ENCODE data around the gene CATSPER2.
"Not testable (repeated sequence)": the region's sequence is repeated elsewhere in the genome, so short reads cannot be mapped to it uniquely, and the experiment has no call there.

The CATSPER2 gene

GRCh38 chr15:43648649-43649429 is at the start of gene CATSPER2:
CATSPER2 (minus strand) TSS chr15:43648844; CDS start chr15:43648061, 783 bp downstream.
- DNase-seq = no peak

DNA sequence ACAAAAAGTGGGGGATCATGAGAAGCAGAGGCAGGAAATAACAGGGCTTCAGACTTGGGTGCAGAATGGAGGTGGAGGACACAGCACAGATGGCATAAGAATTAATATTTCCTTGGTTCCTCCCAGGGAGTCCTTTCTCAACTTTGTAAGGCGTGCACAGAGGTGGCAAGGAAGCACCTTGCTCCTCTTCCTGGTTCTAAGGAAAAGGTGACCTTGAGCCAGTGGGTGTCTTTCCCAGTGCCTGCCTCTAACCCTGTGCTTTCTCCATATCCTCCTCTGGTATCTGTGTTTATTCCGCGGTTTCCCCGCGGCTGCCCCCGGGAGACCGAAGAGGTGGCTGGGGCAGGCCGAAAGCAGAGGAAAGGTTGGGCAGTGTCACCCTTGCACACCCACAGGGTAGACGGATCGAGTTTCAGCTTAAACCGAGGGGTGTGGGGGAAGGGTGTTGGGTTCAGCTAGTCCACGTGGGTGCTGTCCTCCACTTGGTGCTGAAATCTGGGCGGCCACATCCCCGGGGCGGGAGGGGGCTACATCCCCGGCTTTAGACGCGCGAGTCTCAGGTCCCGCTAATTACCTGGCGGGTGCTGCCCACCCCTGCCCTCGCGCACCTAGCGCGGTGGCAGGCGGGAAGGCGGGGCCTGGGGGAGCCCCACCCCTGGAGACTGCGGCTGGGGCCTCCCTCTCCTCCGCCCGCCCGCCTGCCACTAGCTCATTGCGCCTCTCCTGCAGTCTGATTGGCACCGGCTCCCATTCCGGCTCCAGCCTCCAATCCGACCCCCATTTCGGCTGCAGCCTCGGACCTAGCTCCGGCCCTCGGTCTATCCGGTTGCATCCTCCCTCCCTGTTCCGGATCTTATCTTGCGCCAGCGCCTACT is 44.7 kb upstream of the CATSPER2 start, which contains the start of gene CKMT1A:
Gene CKMT1A, plus strand, starts transcription at position 712 of the 875 bp plus-strand sequence. CDS start 192 bp downstream, outside the sequence.
- not testable (repeated sequence) for DNase-seq

DNA sequence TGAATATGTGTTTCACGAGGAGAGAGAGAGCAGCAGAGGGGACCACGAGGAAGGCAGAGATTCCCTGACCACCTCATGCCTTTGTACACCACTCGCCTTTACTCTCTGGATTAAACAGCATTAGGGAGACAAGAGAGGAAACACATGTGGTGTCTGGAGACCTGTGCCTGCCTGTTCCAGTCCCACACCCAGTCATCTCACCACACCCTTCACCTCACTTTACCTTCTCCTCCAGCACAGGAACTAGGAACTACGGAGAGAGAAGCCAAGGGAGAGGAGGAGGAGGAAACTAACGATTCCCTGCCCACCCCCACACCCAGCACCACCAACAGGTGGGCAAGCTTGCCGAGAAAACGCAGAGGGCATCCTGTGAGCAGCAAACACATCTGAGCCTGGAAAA is 44.0 kb upstream of the CATSPER2 start:
- not testable (repeated sequence) for DNase-seq

GRCh38 chr15:43689604-43690301 is 41.1 kb upstream of the CATSPER2 start:
- DNase-seq = not testable (repeated sequence)

DNA sequence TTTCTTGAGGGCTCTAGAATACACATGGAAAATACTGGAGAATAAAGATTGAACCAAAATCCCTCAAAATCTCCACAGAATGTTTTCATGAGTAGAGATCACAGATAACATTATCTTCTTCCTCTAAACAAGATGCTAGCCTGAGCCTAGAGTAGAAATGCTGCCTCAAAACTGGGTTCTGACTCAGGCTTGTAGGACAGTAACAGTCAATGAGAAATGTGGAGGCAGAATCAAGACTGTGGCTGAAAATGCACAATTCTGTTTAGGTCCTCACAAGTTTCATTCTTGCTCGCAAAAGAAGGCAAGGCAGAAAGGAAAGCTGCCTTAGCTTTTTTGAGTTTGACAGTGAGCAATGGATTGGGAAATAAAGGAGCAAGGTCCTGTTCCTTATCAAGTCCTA is 25.5 kb upstream of the CATSPER2 start:
- DNase-seq = not testable (repeated sequence)

DNA sequence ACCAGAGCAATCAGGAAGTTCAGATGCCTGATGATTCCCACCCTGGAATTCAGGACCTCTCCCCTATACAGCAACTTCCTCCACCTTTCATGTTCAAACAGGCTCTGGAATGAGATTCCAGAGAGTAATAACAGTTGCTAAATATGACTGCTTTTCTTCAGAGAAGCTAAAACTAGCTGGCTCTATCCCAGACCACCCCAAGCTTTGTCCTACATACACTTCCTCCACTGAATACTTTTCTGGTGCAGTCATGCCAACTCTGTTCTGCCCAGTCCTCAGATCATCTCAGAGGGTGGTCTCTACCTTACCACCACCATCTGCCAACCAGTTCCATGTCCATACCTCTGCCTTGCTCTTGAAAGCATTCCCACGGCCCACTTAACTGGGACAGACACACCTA is 17.5 kb upstream of the CATSPER2 start:
- not testable (repeated sequence) for DNase-seq

GRCh38 chr15:43663333-43663732 is 14.7 kb upstream of the CATSPER2 start:
- not testable (repeated sequence) for DNase-seq

GRCh38 chr15:43662293-43662692 is 13.6 kb upstream of the CATSPER2 start:
- DNase-seq = not testable (repeated sequence)

DNA sequence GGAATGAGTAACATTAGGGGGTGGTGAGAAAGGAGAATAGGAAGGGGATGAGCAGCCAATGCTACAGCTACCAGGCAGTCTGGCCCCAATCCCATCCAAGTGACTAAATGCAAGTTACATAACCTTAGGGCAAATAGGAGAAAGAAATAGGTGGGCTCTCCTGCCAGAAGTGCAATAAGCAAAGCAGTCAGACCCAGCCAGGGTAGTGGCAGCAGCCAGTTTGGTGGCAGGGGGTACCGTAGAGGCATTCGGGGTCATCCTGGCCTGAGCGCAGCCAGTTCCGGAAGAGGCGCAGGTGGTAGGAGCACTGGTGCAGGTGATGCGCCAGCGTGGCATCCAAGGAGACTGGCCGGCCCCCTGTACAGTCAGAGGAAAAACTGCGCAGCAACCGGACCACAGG is 11.1 kb upstream of the CATSPER2 start:
- DNase-seq = not testable (repeated sequence)

GRCh38 chr15:43649430-43649926 is 834 bp upstream of the CATSPER2 start:
- DNase-seq = not testable (repeated sequence)

DNA sequence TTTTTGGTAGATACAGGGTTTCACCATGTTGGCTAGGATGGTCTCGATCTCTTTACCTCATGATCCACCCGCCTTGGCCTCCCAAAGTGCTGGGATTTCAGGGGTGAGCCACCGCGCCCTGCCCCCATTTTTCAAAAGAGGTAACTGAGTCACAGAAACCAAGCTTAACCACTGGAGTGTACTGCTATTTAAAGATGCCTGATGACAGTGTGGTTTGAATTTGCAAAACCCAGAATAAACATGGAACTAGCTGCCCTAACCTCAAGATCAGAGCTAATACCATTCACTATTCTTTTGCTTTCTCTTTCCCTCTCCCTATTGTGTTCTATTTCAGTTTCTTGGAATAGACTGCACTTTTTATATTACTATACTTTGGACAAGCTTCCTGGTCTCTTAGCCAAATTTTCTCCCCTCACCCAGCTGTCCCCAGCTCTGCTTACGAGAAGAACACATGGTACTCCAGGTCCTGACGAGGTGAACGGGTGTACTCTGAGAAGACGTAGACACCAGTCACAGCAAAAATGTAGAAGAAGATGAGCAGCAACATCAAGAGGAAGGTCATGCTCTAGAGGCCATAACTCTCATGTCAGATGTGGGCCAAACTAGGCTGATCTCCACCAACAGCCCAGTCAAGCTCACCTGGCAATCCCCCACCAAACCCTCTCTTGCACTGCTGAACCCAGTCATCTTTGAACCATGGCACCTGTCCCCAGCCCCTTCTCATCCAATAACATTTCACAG is 10.0 kb downstream of the CATSPER2 start:
- not testable (repeated sequence) for DNase-seq

DNA sequence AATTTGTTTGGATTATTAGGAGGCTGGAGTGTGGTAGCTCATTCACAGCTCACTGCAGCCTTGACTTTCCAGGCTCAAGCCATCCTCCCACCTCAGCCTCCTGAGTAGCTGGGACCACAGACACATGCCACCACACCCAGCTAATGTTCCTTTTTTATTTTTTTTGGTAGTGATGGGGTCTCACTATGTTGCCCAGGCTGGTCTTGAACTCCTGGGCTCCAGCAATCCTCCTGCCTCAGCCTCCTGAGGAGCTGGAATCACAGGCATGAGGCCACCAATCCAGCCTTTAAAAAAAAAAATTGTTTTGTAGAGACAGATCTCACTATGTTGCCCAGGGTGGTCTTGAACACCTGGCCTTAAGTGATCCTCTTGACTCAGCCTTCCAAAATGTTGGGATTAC is 21.7 kb downstream of the CATSPER2 start:
- not testable (repeated sequence) for DNase-seq

DNA sequence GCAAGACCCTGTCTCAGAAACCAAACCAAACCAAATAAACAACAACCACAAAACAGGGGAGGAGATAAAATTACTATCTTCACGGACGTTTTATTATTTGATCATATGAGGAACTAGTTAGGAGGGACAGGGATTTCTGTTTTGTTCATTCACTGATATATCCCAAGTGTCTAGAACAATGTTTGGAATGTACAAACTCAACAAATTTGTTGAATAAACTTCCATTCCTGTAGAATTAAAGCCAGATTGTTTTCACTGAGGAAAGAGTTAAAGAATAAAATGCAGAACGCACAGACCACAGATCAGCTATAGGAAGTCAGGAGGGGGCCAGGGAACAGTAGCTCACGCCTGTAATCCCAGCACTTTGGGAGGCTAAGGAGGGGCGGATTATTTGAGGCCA is 23.5 kb downstream of the CATSPER2 start:
- no peak for DNase-seq

GRCh38 chr15:43622068-43622799 is 26.4 kb downstream of the CATSPER2 start:
- not testable (repeated sequence) for DNase-seq

DNA sequence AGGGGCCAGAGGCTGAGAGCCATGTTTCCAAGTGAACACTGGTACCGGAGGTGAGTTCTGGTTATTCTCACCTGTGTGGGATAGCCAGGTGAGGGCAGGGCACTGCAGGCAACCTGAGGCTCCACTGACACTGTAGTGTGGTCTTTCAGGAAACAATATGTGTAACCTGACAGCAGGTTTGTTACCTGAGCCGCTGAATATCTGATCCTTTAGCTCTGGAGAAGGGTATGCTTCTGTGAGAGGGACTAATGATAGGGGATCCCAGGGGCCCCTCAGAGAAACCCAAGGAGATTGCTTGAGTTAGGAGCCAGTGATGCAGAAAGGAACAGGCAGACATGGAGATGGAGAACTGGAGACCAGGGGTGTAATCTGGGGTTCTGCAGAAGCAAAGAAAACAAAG is 29.9 kb downstream of the CATSPER2 start, which contains the start of gene STRC:
Gene STRC, minus strand, starts transcription at position 101 of the 400 bp plus-strand sequence. Its CDS starts 78 bp downstream, at position 23.
- DNase-seq = not testable (repeated sequence)

- not testable (repeated sequence) for DNase-seq
These were observed 30.9 kb downstream of the CATSPER2 start for GRCh38 chr15:43617750-43618149.

- not testable (repeated sequence) for DNase-seq
These were observed 46.4 kb downstream of the CATSPER2 start for GRCh38 chr15:43602233-43602632.

GRCh38 chr15:43600200-43600599 is 48.4 kb downstream of the CATSPER2 start:
- DNase-seq = not testable (repeated sequence)

DNA sequence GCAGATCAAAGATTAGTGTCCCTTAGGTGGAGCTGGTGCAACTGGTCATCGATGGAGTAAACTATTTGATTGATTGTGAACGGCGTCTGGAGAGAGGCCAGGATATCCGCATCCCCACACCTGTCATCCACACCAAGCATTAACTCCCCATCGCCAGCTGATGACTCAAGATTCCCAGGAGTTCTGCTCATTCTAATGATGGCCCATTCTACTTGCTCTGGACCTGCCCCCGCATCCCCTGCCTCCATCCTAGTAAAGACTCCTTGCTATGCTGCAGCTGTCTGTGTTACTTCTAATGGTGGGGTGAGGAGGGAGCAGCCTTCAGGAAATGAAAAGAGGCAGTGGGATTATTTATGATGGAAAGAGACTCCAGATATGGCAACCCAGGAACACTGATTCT is 49.5 kb downstream of the CATSPER2 start:
- not testable (repeated sequence) for DNase-seq

GRCh38 chr15:43593328-43594190 is 55.1 kb downstream of the CATSPER2 start, which contains the start of gene CKMT1B:
CKMT1B (plus strand) TSS chr15:43594027; CDS start chr15:43594219, 192 bp downstream.
- not testable (repeated sequence) for DNase-seq

Data from NCI-H1105 treated with DMSO at 0.1 percent for 48 hours (cell line).